Measurements from ENCODE around the gene PIK3R6. TPM values are rescaled to one million over a fixed set of nuclear protein-coding genes. Genes with fewer than 3 reads are reported as not detected.

PIK3R6 gene
- total RNA-seq, 1 donor from 2014 or later: not detected

GRCh38 chr17:8870406-8871040 is 3.0 kb upstream of the PIK3R6 start:
- Mint-ChIP-seq H3K36me3 (ENCODE audit: unreplicated experiment) (no peaks in the 10 kb centered on the region), H3K27me3 (ENCODE audit: unreplicated experiment) (peaks cover 52% of the 10 kb centered on the region), H3K4me1 (ENCODE audit: unreplicated experiment) (no peaks in the 10 kb centered on the region), H3K9me3 (ENCODE audit: unreplicated experiment) (no peaks in the 10 kb centered on the region), H3K4me3 (ENCODE audit: unreplicated experiment) (no peak overlapping the region), H3K27ac (ENCODE audit: unreplicated experiment) (no peak overlapping the region)
- DNase-seq (ENCODE audit: extremely low spot score, unreplicated experiment): no peak
- no peak for TF ChIP-seq CTCF (IDR thresholded peaks at IDR 0.05)

GRCh38 chr17:8869114-8869815 is 1.8 kb upstream of the PIK3R6 start:
- Mint-ChIP-seq H3K4me3 (ENCODE audit: unreplicated experiment) (no peak overlapping the region), H3K4me1 (ENCODE audit: unreplicated experiment) (no peaks in the 10 kb centered on the region), H3K9me3 (ENCODE audit: unreplicated experiment) (no peaks in the 10 kb centered on the region), H3K36me3 (ENCODE audit: unreplicated experiment) (no peaks in the 10 kb centered on the region), H3K27me3 (ENCODE audit: unreplicated experiment) (peaks cover 44% of the 10 kb centered on the region), H3K27ac (ENCODE audit: unreplicated experiment) (no peak overlapping the region)
- no peak for TF ChIP-seq CTCF (IDR thresholded peaks at IDR 0.05)
- DNase-seq (ENCODE audit: extremely low spot score, unreplicated experiment): no peak

DNA sequence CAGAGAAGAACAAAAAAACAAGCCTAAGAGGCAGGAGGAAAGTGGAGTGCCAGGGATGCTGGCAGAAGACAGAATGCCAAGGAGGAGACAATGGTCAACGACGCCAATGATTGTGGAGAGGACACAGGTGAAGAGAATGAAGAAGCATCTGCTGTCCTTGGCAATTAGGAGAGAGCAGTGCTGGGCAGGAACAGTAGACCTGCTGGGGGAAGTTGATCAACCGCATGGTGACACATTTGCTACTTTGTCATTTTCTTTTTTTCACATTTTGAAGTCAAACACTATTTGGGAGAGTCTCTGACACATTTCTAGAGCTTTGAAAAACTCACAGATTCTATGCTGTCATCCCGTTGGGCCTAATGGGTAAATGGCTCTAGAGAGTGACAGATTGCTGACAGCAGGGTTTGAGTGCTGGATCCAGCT is 1.1 kb upstream of the PIK3R6 start:
- TF ChIP-seq CTCF (IDR thresholded peaks at IDR 0.05): no peak
- Mint-ChIP-seq H3K27ac (ENCODE audit: unreplicated experiment) (no peak overlapping the region), H3K4me1 (ENCODE audit: unreplicated experiment) (no peaks in the 10 kb centered on the region), H3K36me3 (ENCODE audit: unreplicated experiment) (no peaks in the 10 kb centered on the region), H3K9me3 (ENCODE audit: unreplicated experiment) (no peaks in the 10 kb centered on the region), H3K27me3 (ENCODE audit: unreplicated experiment) (peaks cover 44% of the 10 kb centered on the region), H3K4me3 (ENCODE audit: unreplicated experiment) (no peak overlapping the region)
- no peak for DNase-seq (ENCODE audit: extremely low spot score, unreplicated experiment)

GRCh38 chr17:8868092-8868491 is 618 bp upstream of the PIK3R6 start:
- Mint-ChIP-seq H3K4me3 (ENCODE audit: unreplicated experiment) (no peak overlapping the region), H3K36me3 (ENCODE audit: unreplicated experiment) (no peaks in the 10 kb centered on the region), H3K9me3 (ENCODE audit: unreplicated experiment) (no peaks in the 10 kb centered on the region), H3K4me1 (ENCODE audit: unreplicated experiment) (no peaks in the 10 kb centered on the region), H3K27ac (ENCODE audit: unreplicated experiment) (no peak overlapping the region), H3K27me3 (ENCODE audit: unreplicated experiment) (peaks cover 44% of the 10 kb centered on the region)
- no peak for TF ChIP-seq CTCF (IDR thresholded peaks at IDR 0.05)
- DNase-seq (ENCODE audit: extremely low spot score, unreplicated experiment): no peak

DNA sequence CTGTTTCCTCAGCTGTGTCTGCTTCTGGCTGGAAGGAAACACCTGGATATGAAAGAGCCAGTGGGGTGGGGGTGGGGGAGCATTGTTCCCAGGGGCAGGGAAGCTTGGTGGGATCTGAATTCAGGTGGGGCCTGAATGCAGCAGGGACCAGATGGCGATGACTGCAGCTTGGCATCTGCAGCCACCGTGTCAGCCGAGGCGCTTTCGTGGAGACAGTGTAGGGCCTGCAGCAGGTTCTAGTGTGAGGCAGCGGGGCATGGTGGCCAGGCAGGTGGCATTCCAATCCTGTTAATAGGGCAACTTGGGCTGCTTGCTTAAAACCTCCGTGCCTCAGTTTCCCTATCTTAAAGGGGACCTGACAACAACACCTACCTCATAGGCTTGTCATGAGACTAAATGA is 1.7 kb downstream of the PIK3R6 start:
- no peak for DNase-seq (ENCODE audit: extremely low spot score, unreplicated experiment)
- H3K36me3 Mint-ChIP-seq (ENCODE audit: unreplicated experiment): no peaks in the 10 kb centered on the region
- no peak overlapping the region for H3K4me3 Mint-ChIP-seq (ENCODE audit: unreplicated experiment)
- no peak overlapping the region for H3K27ac Mint-ChIP-seq (ENCODE audit: unreplicated experiment)
- H3K4me1 Mint-ChIP-seq (ENCODE audit: unreplicated experiment): no peaks in the 10 kb centered on the region
- no peak for TF ChIP-seq CTCF (IDR thresholded peaks at IDR 0.05)
- H3K9me3 Mint-ChIP-seq (ENCODE audit: unreplicated experiment): no peaks in the 10 kb centered on the region
- peaks cover 38% of the 10 kb centered on the region for H3K27me3 Mint-ChIP-seq (ENCODE audit: unreplicated experiment)

Data from osteocyte (in vitro differentiated cells).